Coronary artery (tissue), 2 donors: ENCODE data around the gene ELK4.

Experiments used
- DNase-seq: peaks from one replicate; pipeline ENCODE4 v3.0.0-alpha.2; 2017; ENCODE audit warnings: low spot score
- H3K27ac ChIP-seq, 2 donors: fragments of 200-600 bp; sonication (generic); one replicate each; pipeline ENCODE4 v1.5.1; 2016 to 2019
- H3K4me3 ChIP-seq: fragments of 200-600 bp; sonication (generic); 2 replicates; pipeline ENCODE4 v1.5.1; 2016; ENCODE audit warnings: mild to moderate bottlenecking, moderate library complexity
- TF ChIP-seq, protein P1 (sequence below): fragments of 200-600 bp; sonication (generic); IDR thresholded peaks from one replicate; pipeline ENCODE4 v1.5.1; 2019; ENCODE audit warnings: antibody characterized with exemption

The ELK4 gene

GRCh38 chr1:205577874-205578658 lies 53.7 kb downstream of the ELK4 start:
- Histone ChIP-seq H3K4me3 (no peak overlapping the region), H3K27ac (no peak overlapping the region)
- TF ChIP-seq, protein P1, sequence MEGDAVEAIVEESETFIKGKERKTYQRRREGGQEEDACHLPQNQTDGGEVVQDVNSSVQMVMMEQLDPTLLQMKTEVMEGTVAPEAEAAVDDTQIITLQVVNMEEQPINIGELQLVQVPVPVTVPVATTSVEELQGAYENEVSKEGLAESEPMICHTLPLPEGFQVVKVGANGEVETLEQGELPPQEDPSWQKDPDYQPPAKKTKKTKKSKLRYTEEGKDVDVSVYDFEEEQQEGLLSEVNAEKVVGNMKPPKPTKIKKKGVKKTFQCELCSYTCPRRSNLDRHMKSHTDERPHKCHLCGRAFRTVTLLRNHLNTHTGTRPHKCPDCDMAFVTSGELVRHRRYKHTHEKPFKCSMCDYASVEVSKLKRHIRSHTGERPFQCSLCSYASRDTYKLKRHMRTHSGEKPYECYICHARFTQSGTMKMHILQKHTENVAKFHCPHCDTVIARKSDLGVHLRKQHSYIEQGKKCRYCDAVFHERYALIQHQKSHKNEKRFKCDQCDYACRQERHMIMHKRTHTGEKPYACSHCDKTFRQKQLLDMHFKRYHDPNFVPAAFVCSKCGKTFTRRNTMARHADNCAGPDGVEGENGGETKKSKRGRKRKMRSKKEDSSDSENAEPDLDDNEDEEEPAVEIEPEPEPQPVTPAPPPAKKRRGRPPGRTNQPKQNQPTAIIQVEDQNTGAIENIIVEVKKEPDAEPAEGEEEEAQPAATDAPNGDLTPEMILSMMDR = no peak
- DNase-seq = peak; percentile 47

DNA sequence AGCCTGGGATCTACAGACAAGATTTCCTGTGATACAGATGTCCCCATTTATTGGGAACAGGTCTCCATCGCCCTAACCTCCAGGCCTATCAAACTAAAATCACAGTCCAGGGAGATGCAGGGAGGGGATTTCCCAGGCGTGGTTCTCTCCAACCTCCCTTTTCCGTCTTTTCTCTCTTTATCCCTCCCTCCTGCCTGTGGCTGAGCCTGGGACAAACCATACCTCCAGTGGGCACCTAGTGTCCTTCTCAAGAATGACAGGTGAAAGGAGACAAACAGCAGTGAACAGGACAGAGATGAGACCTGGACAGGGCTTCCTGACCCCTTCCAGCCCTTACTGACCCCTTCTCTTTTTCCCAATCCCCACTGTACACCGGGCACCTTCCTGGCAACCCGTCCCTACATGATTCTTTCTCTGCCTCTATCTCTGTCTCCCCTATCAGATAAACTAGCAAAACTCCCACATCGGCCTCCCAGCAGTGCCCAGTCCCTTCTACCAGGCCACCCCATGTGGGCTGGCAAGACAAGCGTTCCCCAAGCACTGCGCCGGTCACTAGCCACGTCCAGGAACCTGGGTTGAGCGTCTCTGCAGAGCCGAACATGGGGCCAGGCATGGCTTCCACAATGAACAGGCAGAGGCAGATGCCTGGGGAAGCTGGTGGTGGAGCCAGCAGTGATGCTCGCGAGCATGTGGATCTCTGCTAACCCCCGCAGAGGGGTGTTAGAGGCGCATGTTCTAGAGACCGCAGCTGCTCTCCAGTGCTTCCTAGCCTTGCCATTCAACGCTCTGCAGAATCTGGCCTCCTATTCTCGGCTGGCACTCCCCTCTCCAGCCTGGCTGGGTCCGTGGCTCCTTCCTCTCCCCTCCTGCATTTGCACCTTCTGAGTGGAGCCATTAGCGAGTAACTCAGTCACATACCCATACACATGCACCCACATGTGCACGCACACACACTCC lies 54.7 kb downstream of the ELK4 start:
- TF ChIP-seq, protein P1 = no peak
- Histone ChIP-seq H3K4me3 (no peak overlapping the region), H3K27ac (no peak overlapping the region)
- no peak for DNase-seq

- TF ChIP-seq, protein P1 = no peak
- H3K4me3 ChIP-seq = no peak overlapping the region
- DNase-seq = no peak
- no peak overlapping the region for H3K27ac ChIP-seq
These were observed 55.8 kb downstream of the ELK4 start for GRCh38 chr1:205576011-205576410.

- Histone ChIP-seq H3K4me3 (no peak overlapping the region), H3K27ac (no peak overlapping the region)
- TF ChIP-seq, protein P1 = no peak
- peak; percentile 9 for DNase-seq
These were observed 56.4 kb downstream of the ELK4 start for GRCh38 chr1:205575294-205575885.

DNA sequence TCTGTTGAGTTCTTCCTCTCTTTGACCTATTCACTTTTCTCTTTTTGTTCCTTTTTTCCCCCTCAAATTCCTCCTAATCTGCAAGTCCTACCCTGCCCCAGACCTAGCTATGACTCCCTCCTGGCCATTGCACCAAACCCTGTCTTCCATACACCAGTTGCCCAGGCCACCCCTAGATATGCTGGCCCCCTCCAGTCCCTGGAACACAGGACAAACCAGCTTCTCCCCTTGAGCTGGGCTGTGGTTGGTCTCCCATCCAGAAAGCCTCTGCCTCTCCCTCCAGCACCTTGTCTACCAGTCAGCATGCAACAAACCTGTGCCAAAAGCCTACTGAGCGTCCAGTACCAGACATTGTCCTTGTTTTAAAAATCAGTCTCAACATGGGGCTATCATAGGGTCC lies 59.4 kb downstream of the ELK4 start:
- peak; percentile 29 for DNase-seq
- TF ChIP-seq, protein P1 = no peak

GRCh38 chr1:205571747-205572146 lies 60.1 kb downstream of the ELK4 start:
- DNase-seq = peak; percentile 40
- TF ChIP-seq, protein P1 = no peak
- Histone ChIP-seq H3K27ac (no peak overlapping the region), H3K4me3 (no peak overlapping the region)

More for the DNA sequence above, 59.4 kb downstream of the ELK4 start:
- no peak overlapping the region for H3K4me3 ChIP-seq
- no peak overlapping the region for H3K27ac ChIP-seq
